Measurements from ENCODE around the gene IMMP2L. TPM values are rescaled to one million over a fixed set of nuclear protein-coding genes. Genes with fewer than 3 reads are reported as not detected.

The IMMP2L gene
- total and polyA plus RNA-seq, 2 of the 8 experiments (the other 6 are each of a cell fraction or from before 2014, with no cell fraction given): 2.3 to 10.1 TPM

GRCh38 chr7:111595780-111596179 lies 33.5 kb upstream of the IMMP2L start:
- Histone ChIP-seq H3K27me3 (replicated peaks in 1 of 4; ENCODE audit: control insufficient read depth in 3 of 4, extremely low read depth in 1 of 4, insufficient read depth in 3 of 4, low read length in 3 of 4) (no peaks in the 10 kb centered on the region), H2AK5ac (ENCODE audit: low read depth, low read length) (no peak overlapping the region), H2BK12ac (ENCODE audit: low read depth, low read length) (no peak overlapping the region), H4K20me1 (replicated peaks in 1 of 2; ENCODE audit: control insufficient read depth in 1 of 2, insufficient read depth in 2 of 2, low read length in 2 of 2) (no peaks in the 10 kb centered on the region), H4K8ac (ENCODE audit: extremely low read depth, insufficient read depth, low read length) (no peak overlapping the region), H3K18ac (ENCODE audit: extremely low read depth, low read length) (no peak overlapping the region), H2BK15ac (ENCODE audit: low read length) (no peak overlapping the region), H2BK20ac (ENCODE audit: low read length) (no peak overlapping the region), H3K36me3 (ENCODE audit: control insufficient read depth in 2 of 4, insufficient read depth in 4 of 4, low read length in 3 of 4) (no peaks in the 10 kb centered on the region; a peak in 1 of 8 replicates), H4K5ac (ENCODE audit: insufficient read length, low read depth, low read length) (no peak overlapping the region), H3K4me2 (ENCODE audit: insufficient read depth in 1 of 2, low read depth in 2 of 2, low read length in 2 of 2) (no peak overlapping the region), H3K4ac (replicated peaks; ENCODE audit: insufficient read length, low read depth, low read length) (no peak overlapping the region), H3K79me1 (ENCODE audit: low read depth, low read length) (no peaks in the 10 kb centered on the region), H3K27ac (ENCODE audit: low read depth, low read length) (no peak overlapping the region), H3K9ac (replicated peaks in 1 of 4; ENCODE audit: extremely low read depth in 1 of 4, low read depth in 3 of 4, low read length in 3 of 4) (no peak overlapping the region), H3K23me2 (ENCODE audit: low read depth, low read length) (no peaks in the 10 kb centered on the region; the same call in 1 of the 2 replicates), H3K56ac (replicated peaks; ENCODE audit: insufficient read length, low read depth, low read length) (no peak overlapping the region), H3K14ac (ENCODE audit: insufficient read length) (no peak overlapping the region), H2BK120ac (replicated peaks; ENCODE audit: low read depth, low read length) (no peak overlapping the region), H2BK5ac (ENCODE audit: low read depth, low read length) (no peak overlapping the region), H3K4me1 (replicated peaks in 1 of 4; ENCODE audit: control insufficient read depth in 3 of 4, insufficient read depth in 4 of 4, low read length in 3 of 4) (no peaks in the 10 kb centered on the region), H3K9me3 (ENCODE audit: insufficient read depth in 2 of 2, low read depth in 1 of 2, low read length in 1 of 2) (peaks cover 2 to 7% of the 10 kb centered on the region in 2 experiments; a peak in 2 of 4 replicates), H4K91ac (replicated peaks; ENCODE audit: insufficient read length, low read length) (no peak overlapping the region), H3K79me2 (ENCODE audit: control insufficient read depth in 1 of 2, insufficient read depth in 2 of 2, low read length in 2 of 2) (no peaks in the 10 kb centered on the region), H3K4me3 (ENCODE audit: extremely low read depth in 1 of 4, insufficient read depth in 2 of 4, low read depth in 3 of 4, low read length in 4 of 4) (no peak overlapping the region), H2AFZ (ENCODE audit: low read length) (no peak overlapping the region), H3K23ac (ENCODE audit: insufficient read length) (no peak overlapping the region)
- ChIA-PET CTCF (ENCODE audit: partially characterized antibody) (no interaction called here), POLR2A (ENCODE audit: partially characterized antibody) (no interaction called here)
- TF ChIP-seq SP2 (IDR thresholded peaks at IDR 0.05; ENCODE audit: low read length): no peak
- TF ChIP-seq SIN3A (conservative IDR thresholded peaks at IDR 0.05 in 1 of 2, IDR thresholded peaks at IDR 0.05 in 1 of 2; ENCODE audit: low read depth in 1 of 2, low read length in 2 of 2): no peak
- TF ChIP-seq JUN (IDR thresholded peaks at IDR 0.05; ENCODE audit: low read depth, low read length): no peak
- WGBS, 2 experiments (ENCODE audit: extremely low coverage in 1 of 2, insufficient coverage in 1 of 2, insufficient read length in 1 of 2, insufficient replicate concordance in 2 of 2, low coverage in 1 of 2, low lambda C conversion rate in 2 of 2, missing lambda C conversion rate in 1 of 2): 89% methylated on average over 1 of the region's 1 CpG; no CpG with 5 or more reads in 1 of the 2 experiments
- DNase-seq (ENCODE audit: low read depth in 1 of 2, low spot score in 2 of 2): no peak
- FAIRE-seq: no peak

All from H1 (cell line).